Panc1 (cell line): ENCODE measurements around the gene ADGRE3.

Experiments
- POLR2AphosphoS5 ChIP-seq: IDR thresholded peaks from 2 replicates; pipeline ENCODE4 v1.6.1; 2012; ENCODE audit warnings: mild to moderate bottlenecking, low read depth, low read length, moderate library complexity
- SIN3A ChIP-seq: IDR thresholded peaks from 2 replicates; pipeline ENCODE4 v1.6.1; 2012; ENCODE audit warnings: low read depth, mild to moderate bottlenecking, low read length, moderate library complexity, borderline replicate concordance; ENCODE audit not compliant: insufficient read depth
- TCF7L2 ChIP-seq: IDR thresholded peaks from 2 replicates; pipeline ENCODE4 v1.6.1; 2011; ENCODE audit warnings: mild to moderate bottlenecking, low read depth, low read length, inconsistent platforms
- TF ChIP-seq, protein P1 (sequence below), 2 experiments: IDR thresholded peaks; 2 replicates each; pipeline ENCODE4 v1.6.1; 2011 to 2012; ENCODE audit warnings: low read depth in 2 of 2, control low read depth in 1 of 2, low read length in 1 of 2, mild to moderate bottlenecking in 1 of 2, moderate library complexity in 1 of 2; ENCODE audit not compliant: insufficient read depth in 1 of 2
- TF ChIP-seq, protein P2 (sequence below): fragments of 450-650 bp; IDR thresholded peaks from 2 replicates; pipeline ENCODE4 v1.5.1; 2017; ENCODE audit warnings: mild to moderate bottlenecking

DNA sequence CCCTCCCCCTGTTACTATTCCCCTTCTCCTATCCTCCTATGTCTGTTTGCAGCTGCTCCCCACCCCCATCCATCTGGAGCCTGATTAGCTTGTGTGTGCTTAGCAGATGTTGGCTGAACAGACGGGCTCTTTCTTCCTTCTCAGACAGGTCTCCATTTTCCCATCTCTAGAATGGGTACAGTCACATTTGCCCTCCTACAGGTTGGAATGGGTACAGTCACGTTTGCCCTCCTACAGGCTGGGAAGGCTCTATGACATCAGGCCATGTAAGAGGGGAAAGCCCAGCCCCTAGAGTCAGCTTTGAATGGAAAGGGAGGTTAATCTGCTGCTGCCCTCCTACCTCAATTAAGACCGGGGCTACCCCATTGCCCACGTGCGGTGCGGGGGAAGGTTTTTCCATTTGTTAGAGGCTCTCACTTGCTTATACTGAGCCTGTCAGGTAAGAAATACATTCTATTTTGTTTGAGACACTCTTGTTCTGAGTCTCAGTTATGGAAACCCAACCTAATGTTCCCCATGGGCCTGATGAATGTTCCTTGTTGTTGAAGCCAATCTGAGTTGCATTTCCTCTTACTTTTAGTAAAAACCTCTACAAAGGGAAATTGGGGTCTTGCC lies 93.9 kb downstream of the ADGRE3 start:
- TF ChIP-seq POLR2AphosphoS5 (no peak), SIN3A (no peak), TCF7L2 (no peak)
- TF ChIP-seq, protein P1, sequence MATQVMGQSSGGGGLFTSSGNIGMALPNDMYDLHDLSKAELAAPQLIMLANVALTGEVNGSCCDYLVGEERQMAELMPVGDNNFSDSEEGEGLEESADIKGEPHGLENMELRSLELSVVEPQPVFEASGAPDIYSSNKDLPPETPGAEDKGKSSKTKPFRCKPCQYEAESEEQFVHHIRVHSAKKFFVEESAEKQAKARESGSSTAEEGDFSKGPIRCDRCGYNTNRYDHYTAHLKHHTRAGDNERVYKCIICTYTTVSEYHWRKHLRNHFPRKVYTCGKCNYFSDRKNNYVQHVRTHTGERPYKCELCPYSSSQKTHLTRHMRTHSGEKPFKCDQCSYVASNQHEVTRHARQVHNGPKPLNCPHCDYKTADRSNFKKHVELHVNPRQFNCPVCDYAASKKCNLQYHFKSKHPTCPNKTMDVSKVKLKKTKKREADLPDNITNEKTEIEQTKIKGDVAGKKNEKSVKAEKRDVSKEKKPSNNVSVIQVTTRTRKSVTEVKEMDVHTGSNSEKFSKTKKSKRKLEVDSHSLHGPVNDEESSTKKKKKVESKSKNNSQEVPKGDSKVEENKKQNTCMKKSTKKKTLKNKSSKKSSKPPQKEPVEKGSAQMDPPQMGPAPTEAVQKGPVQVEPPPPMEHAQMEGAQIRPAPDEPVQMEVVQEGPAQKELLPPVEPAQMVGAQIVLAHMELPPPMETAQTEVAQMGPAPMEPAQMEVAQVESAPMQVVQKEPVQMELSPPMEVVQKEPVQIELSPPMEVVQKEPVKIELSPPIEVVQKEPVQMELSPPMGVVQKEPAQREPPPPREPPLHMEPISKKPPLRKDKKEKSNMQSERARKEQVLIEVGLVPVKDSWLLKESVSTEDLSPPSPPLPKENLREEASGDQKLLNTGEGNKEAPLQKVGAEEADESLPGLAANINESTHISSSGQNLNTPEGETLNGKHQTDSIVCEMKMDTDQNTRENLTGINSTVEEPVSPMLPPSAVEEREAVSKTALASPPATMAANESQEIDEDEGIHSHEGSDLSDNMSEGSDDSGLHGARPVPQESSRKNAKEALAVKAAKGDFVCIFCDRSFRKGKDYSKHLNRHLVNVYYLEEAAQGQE (IDR thresholded peaks at IDR 0.05; ENCODE audit: insufficient read depth in 1 of 2, low read depth in 2 of 2, low read length in 1 of 2) = no peak
- TF ChIP-seq, protein P2, sequence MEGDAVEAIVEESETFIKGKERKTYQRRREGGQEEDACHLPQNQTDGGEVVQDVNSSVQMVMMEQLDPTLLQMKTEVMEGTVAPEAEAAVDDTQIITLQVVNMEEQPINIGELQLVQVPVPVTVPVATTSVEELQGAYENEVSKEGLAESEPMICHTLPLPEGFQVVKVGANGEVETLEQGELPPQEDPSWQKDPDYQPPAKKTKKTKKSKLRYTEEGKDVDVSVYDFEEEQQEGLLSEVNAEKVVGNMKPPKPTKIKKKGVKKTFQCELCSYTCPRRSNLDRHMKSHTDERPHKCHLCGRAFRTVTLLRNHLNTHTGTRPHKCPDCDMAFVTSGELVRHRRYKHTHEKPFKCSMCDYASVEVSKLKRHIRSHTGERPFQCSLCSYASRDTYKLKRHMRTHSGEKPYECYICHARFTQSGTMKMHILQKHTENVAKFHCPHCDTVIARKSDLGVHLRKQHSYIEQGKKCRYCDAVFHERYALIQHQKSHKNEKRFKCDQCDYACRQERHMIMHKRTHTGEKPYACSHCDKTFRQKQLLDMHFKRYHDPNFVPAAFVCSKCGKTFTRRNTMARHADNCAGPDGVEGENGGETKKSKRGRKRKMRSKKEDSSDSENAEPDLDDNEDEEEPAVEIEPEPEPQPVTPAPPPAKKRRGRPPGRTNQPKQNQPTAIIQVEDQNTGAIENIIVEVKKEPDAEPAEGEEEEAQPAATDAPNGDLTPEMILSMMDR = no peak
